CD4-positive, alpha-beta T cell (primary cell): ENCODE results near the gene ARHGEF2. TPM values are rescaled to one million over a fixed set of nuclear protein-coding genes. Genes with fewer than 3 reads are reported as not detected.

Experiments
- ATAC-seq: fragments of 200-7000 bp; cut with Tn5 transposase; one replicate; pipeline ENCODE4 v1.10.0; 2022; ENCODE audit warnings: mild to moderate bottlenecking; ENCODE audit not compliant: poor library complexity
- CTCF ChIA-PET: fragments of 350-600 bp; sonication (Branson Sonifier 250); formaldehyde crosslinking; loops from one replicate; lab custom pipeline; 2021; ENCODE audit warnings: antibody characterized with exemption, inconsistent platforms; lab: Charles Lee
- POLR2A ChIA-PET: fragments of 350-600 bp; sonication (Branson Sonifier 250); formaldehyde crosslinking; loops from one replicate; lab custom pipeline; 2021; ENCODE audit warnings: antibody characterized with exemption, inconsistent platforms; lab: Charles Lee
- DNase-seq, 14 experiments: peaks; one replicate each; pipeline ENCODE4 v3.0.0-alpha.2; 2013 to 2020; ENCODE audit warnings: mixed read lengths in 2 of 14
- H3K27ac ChIP-seq, 2 donors: one replicate each; pipeline versions ENCODE4 v1.5.1 to v1.7.0; 2013; ENCODE audit warnings: low read length in 2 of 2, low read depth in 1 of 2, mild to moderate bottlenecking in 1 of 2
- H3K27me3 ChIP-seq, 2 experiments: 1 replicate in 1 of 2; 2 replicates in 1 of 2; pipeline versions ENCODE4 v1.6.1 to v1.7.0; 2013; ENCODE audit warnings: low read length in 2 of 2, control low read depth in 1 of 2, mild to moderate bottlenecking in 1 of 2, moderate library complexity in 1 of 2; ENCODE audit not compliant: insufficient read depth in 2 of 2, control insufficient read depth in 1 of 2
- H3K36me3 ChIP-seq: one replicate; pipeline ENCODE4 v1.6.1; 2013; ENCODE audit warnings: low read length, control low read depth; ENCODE audit not compliant: insufficient read depth
- H3K4me1 ChIP-seq: one replicate; pipeline ENCODE4 v1.6.1; 2013; ENCODE audit warnings: low read length, control low read depth; ENCODE audit not compliant: insufficient read depth
- H3K4me3 ChIP-seq: one replicate; pipeline ENCODE4 v1.5.1; 2013; ENCODE audit warnings: mild to moderate bottlenecking, low read length, moderate library complexity
- H3K9me3 ChIP-seq, 2 experiments: 1 replicate in 1 of 2; 2 replicates in 1 of 2; pipeline versions ENCODE4 v1.6.1 to v1.7.0; 2013; ENCODE audit warnings: low read length in 2 of 2, mild to moderate bottlenecking in 2 of 2, control low read depth in 1 of 2, moderate library complexity in 1 of 2; ENCODE audit not compliant: control insufficient read depth in 1 of 2, insufficient read depth in 1 of 2
- H3K27ac Mint-ChIP-seq: one replicate; pipeline ENCODE4 v1.8.0; 2020; ENCODE audit warnings: mixed read lengths
- H3K27me3 Mint-ChIP-seq: one replicate; pipeline ENCODE4 v1.8.0; 2021; ENCODE audit warnings: mixed read lengths
- H3K36me3 Mint-ChIP-seq: one replicate; pipeline ENCODE4 v1.8.0; 2021; ENCODE audit warnings: low read depth, mixed read lengths
- H3K4me1 Mint-ChIP-seq: one replicate; pipeline ENCODE4 v1.8.0; 2021; ENCODE audit warnings: low read depth, mixed read lengths
- H3K4me3 Mint-ChIP-seq: one replicate; pipeline ENCODE4 v1.8.0; 2020; ENCODE audit warnings: mild to moderate bottlenecking, mixed read lengths
- H3K9me3 Mint-ChIP-seq: one replicate; pipeline ENCODE4 v1.8.0; 2020; ENCODE audit warnings: mixed read lengths
- intact Hi-C, 2 experiments: fragments of 100-400 bp; cut with DNase I in 1 of 2; cut with micrococcal nuclease in 1 of 2; formaldehyde crosslinking; loops; one replicate each; pipeline versions ENCODE4 v1.15.1 to v1.9.0; 2023 to 2025; cut with DNase I, micrococcal nuclease
- total RNA-seq, 174 experiments: library from RNA in 2 of 174; stranded (reverse) in 2 of 174; gene quantifications; one replicate each; pipeline ENCODE4 v1.2.3 and lab custom pipeline; 2021 to 2026
- TF ChIP-seq, protein P1 (sequence below): fragments of 200-600 bp; IDR thresholded peaks from one replicate; pipeline ENCODE4 v1.8.0; 2022; ENCODE audit warnings: antibody characterized with exemption, mild to moderate bottlenecking

ARHGEF2 gene
- total RNA-seq, 2 experiments from 2014 or later: 54.8 to 62.4 TPM

DNA sequence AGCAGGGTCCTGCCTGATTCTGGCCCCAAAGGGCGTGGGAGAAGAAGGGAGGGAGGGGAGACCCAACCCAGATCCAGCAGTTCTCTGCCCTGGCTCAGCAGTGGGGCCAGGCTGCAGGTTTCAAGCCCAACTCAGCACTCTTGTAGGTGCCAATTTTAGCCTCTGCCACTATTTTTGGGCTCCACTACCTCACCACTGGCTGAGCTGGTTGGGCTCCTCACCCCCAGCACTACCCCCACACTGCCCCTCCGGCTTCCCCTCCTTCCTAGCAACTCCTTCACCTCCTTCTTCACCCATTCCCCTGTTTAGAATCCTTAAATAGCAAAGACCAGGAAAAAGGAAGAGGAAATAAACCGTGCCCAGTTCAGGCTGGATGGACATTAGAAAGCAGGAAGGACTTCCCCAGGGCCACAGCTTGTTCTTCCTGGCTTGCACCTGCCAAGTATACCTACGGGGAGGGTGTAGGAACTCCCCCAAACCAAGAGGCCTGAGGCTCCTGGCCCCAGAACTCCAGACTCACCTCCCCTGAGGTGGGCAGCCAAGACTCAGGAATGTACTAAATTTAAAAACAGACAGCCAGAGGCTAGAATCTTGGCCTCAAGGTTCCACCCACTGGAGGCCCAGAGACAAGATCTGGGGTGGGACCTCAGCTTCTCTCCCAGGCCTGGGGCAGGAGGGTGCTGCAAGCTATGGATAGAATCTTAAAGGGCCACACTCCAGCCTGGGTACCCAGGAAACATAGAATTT is 1.4 kb upstream of the ARHGEF2 start:
- Histone ChIP-seq H3K4me3 (peak overlapping the region; percentile 93), H3K4me1 (peaks cover 76% of the 10 kb centered on the region), H3K36me3 (no peaks in the 10 kb centered on the region), H3K27me3 (no peaks in the 10 kb centered on the region), H3K27ac (peak overlapping the region; percentile 66 to 89), H3K9me3 (no peaks in the 10 kb centered on the region)
- DNase-seq (no peak), ATAC-seq (no peak)
- Mint-ChIP-seq H3K4me1 (peaks cover 74% of the 10 kb centered on the region), H3K27me3 (no peaks in the 10 kb centered on the region), H3K27ac (peak overlapping the region; percentile 86), H3K36me3 (peaks cover 36% of the 10 kb centered on the region), H3K9me3 (no peaks in the 10 kb centered on the region), H3K4me3 (peak overlapping the region; percentile 97)
- POLR2A ChIA-PET: interaction anchor here (1.2 to 10.1 kb wide), 7 partner anchors 12 to 47 kb away, joined by 4 to 92 read pairs (median 20); partner anchors contain the start of genes KHDC4 and RXFP4
- CTCF ChIA-PET: interaction anchor here (0.6 to 2.0 kb wide), 6 partner anchors 9 to 42 kb away, joined by 3 to 10 read pairs (median 4); no protein-coding TSS in a partner anchor
- TF ChIP-seq, protein P1, sequence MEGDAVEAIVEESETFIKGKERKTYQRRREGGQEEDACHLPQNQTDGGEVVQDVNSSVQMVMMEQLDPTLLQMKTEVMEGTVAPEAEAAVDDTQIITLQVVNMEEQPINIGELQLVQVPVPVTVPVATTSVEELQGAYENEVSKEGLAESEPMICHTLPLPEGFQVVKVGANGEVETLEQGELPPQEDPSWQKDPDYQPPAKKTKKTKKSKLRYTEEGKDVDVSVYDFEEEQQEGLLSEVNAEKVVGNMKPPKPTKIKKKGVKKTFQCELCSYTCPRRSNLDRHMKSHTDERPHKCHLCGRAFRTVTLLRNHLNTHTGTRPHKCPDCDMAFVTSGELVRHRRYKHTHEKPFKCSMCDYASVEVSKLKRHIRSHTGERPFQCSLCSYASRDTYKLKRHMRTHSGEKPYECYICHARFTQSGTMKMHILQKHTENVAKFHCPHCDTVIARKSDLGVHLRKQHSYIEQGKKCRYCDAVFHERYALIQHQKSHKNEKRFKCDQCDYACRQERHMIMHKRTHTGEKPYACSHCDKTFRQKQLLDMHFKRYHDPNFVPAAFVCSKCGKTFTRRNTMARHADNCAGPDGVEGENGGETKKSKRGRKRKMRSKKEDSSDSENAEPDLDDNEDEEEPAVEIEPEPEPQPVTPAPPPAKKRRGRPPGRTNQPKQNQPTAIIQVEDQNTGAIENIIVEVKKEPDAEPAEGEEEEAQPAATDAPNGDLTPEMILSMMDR: no peak
- intact Hi-C loops: loop anchor here (2.0 to 5.0 kb wide), 3 partner anchors 13 to 122 kb away; partner anchors contain the start of genes GON4L (in 1 of the 2) and SYT11 (in 1 of the 2)

GRCh38 chr1:155978973-155979429 is 654 bp upstream of the ARHGEF2 start:
- Mint-ChIP-seq H3K36me3 (peaks cover 44% of the 10 kb centered on the region), H3K27ac (peak overlapping the region; percentile 86), H3K4me3 (peak overlapping the region; percentile 97), H3K9me3 (no peaks in the 10 kb centered on the region), H3K27me3 (no peaks in the 10 kb centered on the region), H3K4me1 (peaks cover 75% of the 10 kb centered on the region)
- Histone ChIP-seq H3K4me3 (peak overlapping the region; percentile 93), H3K27ac (peak overlapping the region; percentile 66 to 89), H3K4me1 (peaks cover 78% of the 10 kb centered on the region), H3K36me3 (peaks cover under 1% of the 10 kb centered on the region), H3K9me3 (no peaks in the 10 kb centered on the region), H3K27me3 (no peaks in the 10 kb centered on the region)
- intact Hi-C loops: loop anchor here (1.0 to 5.0 kb wide), 2 partner anchors 10 to 122 kb away; partner anchors contain the start of genes GON4L (in 1 of the 2) and SYT11 (in 1 of the 2)
- peak in 2 of 14 experiments; percentile 23 to 44 for DNase-seq
- ChIA-PET POLR2A (interaction anchor here (0.6 to 10.1 kb wide), 11 partner anchors 11 to 1033 kb away, joined by 3 to 96 read pairs (median 11); partner anchors contain the start of genes KHDC4, PMF1, PRCC and RXFP4), CTCF (interaction anchor here (0.8 to 2.0 kb wide), 11 partner anchors 8 to 118 kb away, joined by 3 to 10 read pairs (median 3); partner anchors contain the start of gene KHDC4)
- TF ChIP-seq, protein P1: peak; percentile 5
- no peak for ATAC-seq

DNA sequence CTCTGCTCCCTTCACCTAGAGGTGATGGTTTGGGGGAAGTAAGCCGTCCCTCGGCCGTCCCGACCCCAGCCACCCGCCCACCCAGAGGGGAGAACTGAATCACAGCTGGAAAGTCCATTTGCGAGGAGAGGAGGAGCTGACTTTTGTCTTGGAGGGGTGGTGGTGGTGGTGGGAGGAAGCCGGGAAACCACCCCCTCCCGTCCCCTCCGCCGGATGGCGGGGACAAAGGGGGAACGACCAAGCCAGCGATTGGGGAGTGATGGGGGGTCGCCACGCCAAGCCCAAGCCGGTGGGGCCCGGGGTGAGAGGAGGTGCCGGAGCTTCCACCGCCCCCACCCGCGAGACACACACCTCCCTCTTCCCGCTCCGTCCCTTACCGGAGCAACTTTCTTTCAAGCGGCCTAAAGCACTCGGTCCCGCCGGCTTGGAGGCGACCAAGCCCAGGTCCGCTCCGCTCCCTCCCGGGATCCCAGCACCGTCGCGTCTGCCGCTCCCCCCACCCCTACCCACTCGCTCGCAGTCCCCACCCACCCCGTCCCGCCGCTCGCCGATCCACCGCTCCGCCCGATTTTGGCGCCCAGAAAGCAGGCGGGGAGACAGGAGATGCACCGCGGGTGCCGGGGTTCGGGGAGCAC is 540 bp downstream of the ARHGEF2 start:
- Histone ChIP-seq H3K9me3 (no peaks in the 10 kb centered on the region), H3K27me3 (no peaks in the 10 kb centered on the region), H3K4me3 (peak overlapping the region; percentile 93), H3K36me3 (peaks cover 5% of the 10 kb centered on the region), H3K27ac (peak overlapping the region; percentile 66 to 89), H3K4me1 (peaks cover 78% of the 10 kb centered on the region)
- Mint-ChIP-seq H3K4me3 (peak overlapping the region; percentile 97), H3K27me3 (no peaks in the 10 kb centered on the region), H3K9me3 (no peaks in the 10 kb centered on the region), H3K4me1 (peaks cover 76% of the 10 kb centered on the region), H3K36me3 (peaks cover 53% of the 10 kb centered on the region), H3K27ac (peak overlapping the region; percentile 86)
- ChIA-PET CTCF (interaction anchor here (1.1 to 3.5 kb wide), 11 partner anchors 10 to 119 kb away, joined by 3 to 13 read pairs (median 4); partner anchors contain the start of gene KHDC4), POLR2A (interaction anchor here (1.2 to 10.1 kb wide), 14 partner anchors 10 to 789 kb away, joined by 3 to 96 read pairs (median 10); partner anchors contain the start of genes GON4L, KHDC4, PMF1 and PRCC)
- intact Hi-C loops: loop anchor here (1.0 to 5.0 kb wide), 3 partner anchors 11 to 121 kb away; partner anchors contain the start of genes GON4L (in 1 of the 2), KHDC4 (in 1 of the 2) and SYT11 (in 1 of the 2)
- TF ChIP-seq, protein P1: no peak
- DNase-seq (peak in 6 of 14 experiments; percentile 23 to 72 (median 46)), ATAC-seq (peak; percentile 32)
